Ectodermal cell (in vitro differentiated cells): ENCODE data around the gene RIPOR3. TPM values are rescaled to one million over a fixed set of nuclear protein-coding genes. Genes with fewer than 3 reads are reported as not detected.

ENCODE experiments used
- H3K27ac ChIP-seq: 2 replicates; pipeline ENCODE4 v1.7.0; 2013; ENCODE audit warnings: mild to moderate bottlenecking, low read depth, low read length; ENCODE audit not compliant: insufficient read depth, poor library complexity, severe bottlenecking
- H3K27me3 ChIP-seq: 2 replicates; pipeline ENCODE4 v1.7.0; 2013; ENCODE audit warnings: mild to moderate bottlenecking, low read length; ENCODE audit not compliant: insufficient read depth, control insufficient read depth, poor library complexity, severe bottlenecking
- H3K36me3 ChIP-seq: one replicate; pipeline ENCODE4 v1.7.0; 2013; ENCODE audit warnings: low read length; ENCODE audit not compliant: control insufficient read depth, insufficient read depth
- H3K4me1 ChIP-seq: one replicate; pipeline ENCODE4 v1.7.0; 2013; ENCODE audit warnings: low read length; ENCODE audit not compliant: control insufficient read depth, insufficient read depth
- H3K4me3 ChIP-seq: 2 replicates; pipeline ENCODE4 v1.7.0; 2013; ENCODE audit warnings: low read depth, low read length, control low read depth; ENCODE audit not compliant: insufficient read depth
- H3K9me3 ChIP-seq: 2 replicates; pipeline ENCODE4 v1.7.0; 2013; ENCODE audit warnings: mild to moderate bottlenecking, low read length, moderate library complexity; ENCODE audit not compliant: control insufficient read depth
- WGBS, 2 experiments: methylation state at CpG; one replicate each; pipeline ENCODE4 v1.1.7; 2013; ENCODE audit warnings: missing lambda C conversion rate in 2 of 2; 5-methylcytosine and 5-hydroxymethylcytosine counted together
- polyA plus RNA-seq, 4 experiments: library from polyadenylated mRNA; stranded (reverse); fragments of 50-300 nt; gene quantifications; one replicate each; pipeline ENCODE4 v1.2.3, GENCODE V29; 2013

Gene RIPOR3
- 2.6 TPM for polyA plus RNA-seq (2013, experiment 1 of 4)
- polyA plus RNA-seq (2013, experiment 2 of 4) = 1.9 TPM
- 1.5 TPM for polyA plus RNA-seq (2013, experiment 3 of 4)
- 2.1 TPM for polyA plus RNA-seq (2013, experiment 4 of 4)

DNA sequence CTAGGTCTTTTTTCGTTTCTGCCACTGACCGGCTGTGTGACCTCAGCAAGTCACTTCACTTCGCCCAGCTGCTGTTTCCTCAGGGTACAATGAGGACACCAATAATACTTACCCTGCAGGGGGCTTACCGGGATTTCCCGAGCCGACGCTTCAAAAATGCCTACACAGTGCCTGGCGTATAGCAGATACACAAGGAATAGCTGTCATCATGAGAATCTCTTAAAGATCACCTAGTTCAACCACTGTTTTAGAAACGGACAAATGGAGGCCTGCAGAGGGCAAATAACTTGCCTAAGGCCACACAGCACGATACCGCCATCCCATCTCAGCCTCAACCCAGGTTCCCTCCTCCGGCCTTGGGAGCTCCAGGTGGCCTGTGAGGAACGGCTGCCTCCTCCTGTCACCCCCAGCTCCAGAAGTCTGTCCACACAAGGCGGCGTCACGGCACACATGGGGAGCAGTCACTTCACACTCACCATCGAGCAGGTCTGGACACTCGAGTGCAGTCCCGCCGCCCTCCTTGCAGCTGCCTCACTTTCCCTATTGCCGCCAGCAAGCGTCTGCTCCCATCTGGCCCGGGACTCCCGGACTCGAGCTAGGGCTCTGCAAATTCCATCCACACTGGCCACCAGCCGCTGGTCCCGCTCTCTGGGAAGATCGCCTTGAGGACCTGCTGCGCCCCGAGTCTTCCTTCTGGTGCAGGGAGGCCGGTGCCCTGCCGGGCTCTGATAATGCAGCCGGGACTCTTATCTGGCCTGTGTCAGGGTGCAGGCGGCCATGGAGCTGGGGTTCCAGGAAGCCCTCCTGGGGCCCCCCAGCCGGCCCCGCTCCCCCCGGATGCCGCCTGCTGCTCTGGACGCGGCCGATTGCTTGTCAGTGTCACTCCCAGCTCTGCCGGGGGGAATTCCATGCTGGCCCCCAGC is at the start of gene RIPOR3:
Gene RIPOR3, minus strand, starts transcription at position 893 of the 923 bp plus-strand sequence. Its CDS starts 414 bp downstream, at position 479.
- Histone ChIP-seq H3K4me1 (peaks cover 32% of the 10 kb centered on the region), H3K4me3 (peak within 1 kb of the TSS; percentile 32), H3K27ac (peak within 1 kb of the TSS; percentile 11), H3K9me3 (no peaks in the 10 kb centered on the region), H3K36me3 (no peaks in the 10 kb centered on the region), H3K27me3 (no peaks in the 10 kb centered on the region)
- 2 to 3% methylated on average over 42 of the region's 42 CpGs for WGBS, 2 experiments

DNA sequence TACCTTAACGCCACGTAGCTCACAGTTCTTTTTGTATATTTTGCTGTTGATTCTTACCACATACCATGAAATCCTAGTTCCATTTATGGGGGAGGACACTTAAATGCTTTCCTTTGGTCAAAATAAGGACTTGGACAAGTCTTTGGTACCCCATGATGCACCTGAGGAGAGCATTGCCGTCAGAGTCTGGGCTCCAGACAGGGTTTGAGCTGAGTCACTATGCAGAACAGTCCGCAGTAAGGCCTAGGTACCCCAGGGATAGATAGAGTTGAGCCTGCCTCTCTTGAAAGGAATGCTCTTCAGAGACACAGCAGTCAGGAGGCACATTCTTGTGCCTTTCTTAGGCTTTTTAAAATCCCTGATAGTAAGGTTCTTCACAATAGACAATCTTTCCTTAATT is 46.0 kb upstream of the RIPOR3 start:
- Histone ChIP-seq H3K9me3 (no peaks in the 10 kb centered on the region), H3K4me1 (peaks cover 29% of the 10 kb centered on the region), H3K36me3 (no peaks in the 10 kb centered on the region), H3K4me3 (no peak overlapping the region), H3K27me3 (no peaks in the 10 kb centered on the region), H3K27ac (peak overlapping the region; percentile 52)
- 16 to 52% methylated on average over 2 to 4 of the region's 4 CpGs for WGBS, 2 experiments

GRCh38 chr20:50735813-50736212 is 44.5 kb upstream of the RIPOR3 start:
- H3K9me3 ChIP-seq = no peaks in the 10 kb centered on the region
- H3K27me3 ChIP-seq = no peaks in the 10 kb centered on the region
- no peak overlapping the region for H3K27ac ChIP-seq
- peaks cover 17% of the 10 kb centered on the region for H3K4me1 ChIP-seq
- H3K4me3 ChIP-seq = no peak overlapping the region
- H3K36me3 ChIP-seq = no peaks in the 10 kb centered on the region

GRCh38 chr20:50734730-50735679 is 43.7 kb upstream of the RIPOR3 start:
- Histone ChIP-seq H3K4me3 (no peak overlapping the region), H3K27me3 (no peaks in the 10 kb centered on the region), H3K4me1 (peaks cover 18% of the 10 kb centered on the region), H3K36me3 (no peaks in the 10 kb centered on the region), H3K9me3 (no peaks in the 10 kb centered on the region), H3K27ac (no peak overlapping the region)
- WGBS, 2 experiments = 90 to 94% methylated on average over 9 of the region's 9 CpGs

- 89% methylated on average over 1 of the region's 1 CpG; no CpG with 5 or more reads in 1 of the 2 experiments for WGBS, 2 experiments
- Histone ChIP-seq H3K4me1 (peaks cover 18% of the 10 kb centered on the region), H3K4me3 (peak overlapping the region; percentile 67), H3K27me3 (no peaks in the 10 kb centered on the region), H3K27ac (no peak overlapping the region), H3K9me3 (no peaks in the 10 kb centered on the region), H3K36me3 (no peaks in the 10 kb centered on the region)
Measured at GRCh38 chr20:50733644-50734349, 42.5 kb upstream of the RIPOR3 start.

DNA sequence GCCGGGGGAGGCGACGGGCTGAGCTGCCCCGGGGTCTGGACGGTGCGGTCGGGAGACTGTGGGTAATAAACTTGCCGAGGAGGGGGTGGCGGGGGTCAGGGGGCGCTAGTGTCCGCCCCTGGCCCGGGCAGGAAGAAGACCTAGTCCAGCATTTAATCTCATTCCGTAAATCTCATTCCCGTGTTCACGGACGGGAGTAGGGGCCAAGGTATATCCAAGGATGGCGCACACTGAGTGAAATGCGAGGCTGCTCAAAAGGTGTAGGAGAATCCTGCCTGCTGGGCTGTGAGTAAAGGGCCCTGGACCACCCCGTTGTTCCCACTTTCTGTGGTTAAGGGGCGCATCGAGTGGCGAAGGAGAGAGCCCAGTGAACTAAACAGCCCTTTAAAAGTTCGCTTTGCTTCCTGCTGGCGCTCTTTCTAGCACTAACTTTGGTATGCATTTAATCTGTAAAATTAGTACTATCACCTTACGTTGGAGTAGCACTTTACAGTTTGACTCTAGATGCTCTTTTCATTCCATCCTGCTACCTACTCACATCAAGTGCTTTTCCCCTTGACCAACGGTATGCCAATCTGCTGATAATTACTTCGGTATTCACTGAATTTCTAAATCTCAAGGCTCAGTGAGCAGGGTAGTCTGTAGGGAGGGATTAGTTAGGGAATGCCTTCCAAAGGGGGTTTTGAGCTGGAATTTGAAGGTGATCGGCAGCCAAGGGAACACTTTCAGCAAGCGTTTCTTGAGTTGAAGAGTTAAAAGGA is 40.8 kb upstream of the RIPOR3 start:
- H3K4me1 ChIP-seq = peaks cover 12% of the 10 kb centered on the region
- 1% methylated on average over 29 of the region's 29 CpGs for WGBS, 2 experiments
- H3K27ac ChIP-seq = peak overlapping the region; percentile 61
- no peaks in the 10 kb centered on the region for H3K27me3 ChIP-seq
- H3K36me3 ChIP-seq = no peaks in the 10 kb centered on the region
- H3K4me3 ChIP-seq = peak overlapping the region; percentile 67
- no peaks in the 10 kb centered on the region for H3K9me3 ChIP-seq

- no peaks in the 10 kb centered on the region for H3K36me3 ChIP-seq
- 0% methylated on average over 114 of the region's 114 CpGs for WGBS, 2 experiments
- H3K27me3 ChIP-seq = no peaks in the 10 kb centered on the region
- peak within 1 kb of the TSS; percentile 86 for H3K27ac ChIP-seq
- H3K9me3 ChIP-seq = no peaks in the 10 kb centered on the region
- peak within 1 kb of the TSS; percentile 67 for H3K4me3 ChIP-seq
- peaks cover 11% of the 10 kb centered on the region for H3K4me1 ChIP-seq
Measured at GRCh38 chr20:50731055-50731929, 40.0 kb upstream of the RIPOR3 start, which contains the start of gene PARD6B. Gene PARD6B (plus strand): TSS chr20:50731580. CDS start chr20:50731787, 207 bp downstream.

DNA sequence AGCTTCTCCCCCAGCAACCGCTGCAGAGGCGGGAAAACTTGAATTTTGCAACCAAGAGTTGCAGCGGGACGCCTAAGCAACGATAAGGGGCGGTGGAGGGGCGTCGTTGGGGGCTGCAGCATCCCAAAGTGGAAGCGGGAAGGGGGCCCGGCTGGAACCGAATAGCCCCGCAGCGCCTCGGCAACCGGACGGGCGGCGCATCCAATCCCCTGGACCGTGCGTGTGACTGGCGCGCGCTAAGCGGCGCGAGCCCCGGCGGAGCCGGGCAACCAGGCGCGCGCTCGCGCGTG is 39.4 kb upstream of the RIPOR3 start:
- Histone ChIP-seq H3K36me3 (no peaks in the 10 kb centered on the region), H3K27me3 (no peaks in the 10 kb centered on the region), H3K4me3 (peak overlapping the region; percentile 67), H3K4me1 (peaks cover 11% of the 10 kb centered on the region), H3K9me3 (no peaks in the 10 kb centered on the region), H3K27ac (peak overlapping the region; percentile 86)
- WGBS, 2 experiments = 0% methylated on average over 35 of the region's 35 CpGs
